H1 (cell line): ENCODE results near the gene GRIP1. TPM values are rescaled to one million over a fixed set of nuclear protein-coding genes. Genes with fewer than 3 reads are reported as not detected.

Experiments
- CTCF ChIA-PET: fragments of 300-600 bp; sonication (Branson Sonifier 250); formaldehyde crosslinking; loops from one replicate; lab custom pipeline; 2021; ENCODE audit not compliant: partially characterized antibody; lab: Charles Lee
- POLR2A ChIA-PET: fragments of 300-600 bp; sonication (Branson Sonifier 250); formaldehyde crosslinking; loops from one replicate; lab custom pipeline; 2021; ENCODE audit warnings: inconsistent platforms; ENCODE audit not compliant: partially characterized antibody; lab: Charles Lee
- DNase-seq, 2 experiments: peaks; one replicate each; pipeline versions ENCODE4 v3.0.0 to v3.0.0-alpha.2; 2010 to 2022; ENCODE audit warnings: low spot score in 2 of 2, low read depth in 1 of 2, mixed read lengths in 1 of 2
- FAIRE-seq: peaks from 2 replicates; lab custom pipeline; 2011; peaks lifted over from hg19 to GRCh38; lab: Jason Lieb, UNC
- H2AFZ ChIP-seq: 2 replicates; pipeline ENCODE4 v1.8.1; 2012; ENCODE audit warnings: low read length, inconsistent platforms
- H2AK5ac ChIP-seq: 2 replicates; pipeline ENCODE4 v1.6.1; 2013; ENCODE audit warnings: low read depth, low read length
- H2BK120ac ChIP-seq: replicated peaks from 2 replicates; pipeline ENCODE3; 2013; ENCODE audit warnings: low read depth, low read length, inconsistent platforms
- H2BK12ac ChIP-seq: 2 replicates; pipeline ENCODE4 v1.6.1; 2013; ENCODE audit warnings: low read depth, low read length
- H2BK15ac ChIP-seq: 2 replicates; pipeline ENCODE4 v1.6.1; 2013; ENCODE audit warnings: low read length
- H2BK20ac ChIP-seq: 2 replicates; pipeline ENCODE4 v1.6.1; 2013; ENCODE audit warnings: low read length
- H2BK5ac ChIP-seq: 2 replicates; pipeline ENCODE4 v1.6.1; 2013; ENCODE audit warnings: low read depth, low read length
- H3K14ac ChIP-seq: 2 replicates; pipeline ENCODE4 v1.6.1; 2013; ENCODE audit warnings: inconsistent platforms; ENCODE audit not compliant: insufficient read length
- H3K18ac ChIP-seq: 2 replicates; pipeline ENCODE4 v1.6.1; 2013; ENCODE audit warnings: low read length; ENCODE audit errors: extremely low read depth
- H3K23ac ChIP-seq: 2 replicates; pipeline ENCODE4 v1.6.1; 2013; ENCODE audit warnings: inconsistent platforms; ENCODE audit not compliant: insufficient read length
- H3K23me2 ChIP-seq: 2 replicates; pipeline ENCODE4 v1.6.1; 2013; ENCODE audit warnings: low read depth, low read length
- H3K27ac ChIP-seq: 2 replicates; pipeline ENCODE4 v1.6.1; 2011; ENCODE audit warnings: low read depth, low read length, inconsistent platforms
- H3K27me3 ChIP-seq, 4 experiments: replicated peaks in 1 of 4; 1 replicate in 1 of 4; 2 replicates in 3 of 4; pipeline versions ENCODE4 v1.6.1 to v1.8.1; 2011 to 2013; ENCODE audit warnings: low read length in 3 of 4, mild to moderate bottlenecking in 3 of 4, inconsistent platforms in 2 of 4, mixed read lengths in 2 of 4, moderate library complexity in 1 of 4; ENCODE audit not compliant: control insufficient read depth in 3 of 4, insufficient read depth in 3 of 4; ENCODE audit errors: extremely low read depth in 1 of 4
- H3K36me3 ChIP-seq, 4 experiments: 2 replicates each; pipeline versions ENCODE4 v1.6.1 to v1.8.1; 2011 to 2013; ENCODE audit warnings: mild to moderate bottlenecking in 4 of 4, low read length in 3 of 4, moderate library complexity in 2 of 4, control low read depth in 1 of 4, inconsistent platforms in 1 of 4; ENCODE audit not compliant: insufficient read depth in 4 of 4, control insufficient read depth in 2 of 4
- H3K4ac ChIP-seq: replicated peaks from 2 replicates; pipeline ENCODE3; 2013; ENCODE audit warnings: low read length, low read depth, mixed read lengths, inconsistent platforms; ENCODE audit not compliant: insufficient read length
- H3K4me1 ChIP-seq, 4 experiments: replicated peaks in 1 of 4; 1 replicate in 1 of 4; 2 replicates in 3 of 4; pipeline versions ENCODE4 v1.6.1 to v1.8.1; 2011 to 2013; ENCODE audit warnings: low read length in 3 of 4, inconsistent platforms in 2 of 4, mixed read lengths in 1 of 4; ENCODE audit not compliant: insufficient read depth in 4 of 4, control insufficient read depth in 3 of 4
- H3K4me2 ChIP-seq, 2 experiments: 2 replicates each; pipeline versions ENCODE4 v1.6.1 to v1.8.1; 2011 to 2013; ENCODE audit warnings: low read depth in 2 of 2, low read length in 2 of 2, control low read depth in 1 of 2, inconsistent platforms in 1 of 2, mild to moderate bottlenecking in 1 of 2; ENCODE audit not compliant: insufficient read depth in 1 of 2
- H3K4me3 ChIP-seq, 4 experiments: fragments of 200-600, 300-600 bp in 1 of 4; sonication (generic), shearing (Covaris generic), sonication (Bioruptor Twin) in 1 of 4; 2 replicates each; pipeline versions ENCODE4 v1.5.1 to v1.8.1; 2011 to 2016; ENCODE audit warnings: low read length in 4 of 4, low read depth in 3 of 4, control low read depth in 2 of 4, inconsistent platforms in 2 of 4, mild to moderate bottlenecking in 2 of 4, mixed read lengths in 1 of 4, moderate library complexity in 1 of 4; ENCODE audit not compliant: insufficient read depth in 2 of 4; ENCODE audit errors: extremely low read depth in 1 of 4
- H3K56ac ChIP-seq: replicated peaks from 2 replicates; pipeline ENCODE3; 2013; ENCODE audit warnings: low read depth, mild to moderate bottlenecking, mixed read lengths, low read length, inconsistent platforms; ENCODE audit not compliant: insufficient read length
- H3K79me1 ChIP-seq: 2 replicates; pipeline ENCODE4 v1.6.1; 2013; ENCODE audit warnings: low read depth, low read length, control low read depth
- H3K79me2 ChIP-seq, 2 experiments: 2 replicates each; pipeline versions ENCODE4 v1.6.1 to v1.8.1; 2012 to 2013; ENCODE audit warnings: low read length in 2 of 2, mild to moderate bottlenecking in 2 of 2, inconsistent platforms in 1 of 2; ENCODE audit not compliant: insufficient read depth in 2 of 2, control insufficient read depth in 1 of 2
- H3K9ac ChIP-seq, 4 experiments: replicated peaks in 1 of 4; 1 replicate in 1 of 4; 2 replicates in 3 of 4; pipeline versions ENCODE4 v1.6.1 to v1.8.1; 2011 to 2013; ENCODE audit warnings: low read depth in 3 of 4, low read length in 3 of 4, control low read depth in 2 of 4, mild to moderate bottlenecking in 2 of 4, moderate library complexity in 2 of 4, inconsistent platforms in 1 of 4; ENCODE audit errors: extremely low read depth in 1 of 4
- H3K9me3 ChIP-seq, 2 experiments: 2 replicates each; pipeline versions ENCODE4 v1.6.1 to v1.8.1; 2012 to 2013; ENCODE audit warnings: mild to moderate bottlenecking in 2 of 2, moderate library complexity in 2 of 2, control low read depth in 1 of 2, inconsistent platforms in 1 of 2, low read depth in 1 of 2, low read length in 1 of 2, mixed read lengths in 1 of 2; ENCODE audit not compliant: insufficient read depth in 2 of 2
- H4K20me1 ChIP-seq, 2 experiments: replicated peaks in 1 of 2; 2 replicates each; pipeline versions ENCODE3 to v1.8.1; 2011 to 2013; ENCODE audit warnings: inconsistent platforms in 2 of 2, low read length in 2 of 2, mild to moderate bottlenecking in 1 of 2; ENCODE audit not compliant: insufficient read depth in 2 of 2, control insufficient read depth in 1 of 2
- H4K5ac ChIP-seq: 2 replicates; pipeline ENCODE4 v1.6.1; 2013; ENCODE audit warnings: low read length, low read depth, mixed read lengths, inconsistent platforms; ENCODE audit not compliant: insufficient read length
- H4K8ac ChIP-seq: 2 replicates; pipeline ENCODE4 v1.8.0; 2013; ENCODE audit warnings: mild to moderate bottlenecking, moderate library complexity, low read length, inconsistent platforms; ENCODE audit not compliant: insufficient read depth; ENCODE audit errors: extremely low read depth
- H4K91ac ChIP-seq: replicated peaks from 2 replicates; pipeline ENCODE3; 2013; ENCODE audit warnings: low read length, mixed read lengths, inconsistent platforms; ENCODE audit not compliant: insufficient read length
- ASH2L ChIP-seq: fragments of 200-600, 300-600 bp; sonication (generic); IDR thresholded peaks from one replicate; pipeline ENCODE4 v1.7.1; 2017; ENCODE audit warnings: low read length
- BACH1 ChIP-seq: IDR thresholded peaks from 2 replicates; pipeline ENCODE4 v1.6.1; 2012; ENCODE audit warnings: low read length, improper control_type of control experiment
- BCL11A ChIP-seq, 2 experiments: IDR thresholded peaks; one replicate each; pipeline ENCODE4 v1.6.1; 2011; ENCODE audit warnings: low read depth in 2 of 2, low read length in 2 of 2, mild to moderate bottlenecking in 2 of 2
- CBX8 ChIP-seq: fragments of 300-800, 300-1000 bp; sonication (generic); IDR thresholded peaks from 2 replicates; pipeline ENCODE4 v1.7.1; 2016; ENCODE audit warnings: low read depth, low read length, borderline replicate concordance
- CHD1 ChIP-seq: IDR thresholded peaks from 2 replicates; pipeline ENCODE4 v1.6.1; 2012; ENCODE audit warnings: low read depth, low read length, improper control_type of control experiment
- CHD2 ChIP-seq: IDR thresholded peaks from 2 replicates; pipeline ENCODE4 v1.6.1; 2012; ENCODE audit warnings: low read length, improper control_type of control experiment
- FOSL1 ChIP-seq: IDR thresholded peaks from 2 replicates; pipeline ENCODE4 v1.6.1; 2011; ENCODE audit warnings: mild to moderate bottlenecking, low read depth, low read length, moderate library complexity; ENCODE audit not compliant: insufficient read depth
- GTF2F1 ChIP-seq: IDR thresholded peaks from 2 replicates; pipeline ENCODE4 v1.6.1; 2012; ENCODE audit warnings: low read depth, low read length, improper control_type of control experiment, borderline replicate concordance
- NRF1 ChIP-seq: IDR thresholded peaks from 2 replicates; pipeline ENCODE4 v1.6.1; 2011; ENCODE audit warnings: mild to moderate bottlenecking, low read depth, low read length, improper control_type of control experiment
- POU5F1 ChIP-seq: IDR thresholded peaks from 2 replicates; pipeline ENCODE4 v1.6.1; 2011; ENCODE audit warnings: low read depth, mild to moderate bottlenecking, low read length, moderate library complexity
- RAD21 ChIP-seq, 2 experiments: IDR thresholded peaks in 1 of 2; conservative IDR thresholded peaks in 1 of 2; 2 replicates each; pipeline ENCODE4 v1.6.1; 2011; ENCODE audit warnings: low read depth in 2 of 2, low read length in 2 of 2, improper control_type of control experiment in 1 of 2, inconsistent platforms in 1 of 2, mild to moderate bottlenecking in 1 of 2, moderate library complexity in 1 of 2
- SAP30 ChIP-seq: fragments of 300-600 bp; sonication (generic); IDR thresholded peaks from 2 replicates; pipeline ENCODE4 v1.7.1; 2012; ENCODE audit warnings: low read length, moderate library complexity, mild to moderate bottlenecking, inconsistent platforms; ENCODE audit not compliant: insufficient read depth, insufficient replicate concordance
- SIRT6 ChIP-seq: IDR thresholded peaks from one replicate; pipeline ENCODE4 v1.7.1; 2012; ENCODE audit warnings: low read length, inconsistent platforms
- TAF7 ChIP-seq: optimal IDR thresholded peaks from 2 replicates; pipeline ENCODE3; 2011; ENCODE audit warnings: low read depth, mild to moderate bottlenecking, inconsistent platforms, low read length, moderate library complexity, borderline replicate concordance
- TCF12 ChIP-seq: IDR thresholded peaks from 2 replicates; pipeline ENCODE4 v1.6.1; 2011; ENCODE audit warnings: low read depth, mild to moderate bottlenecking, low read length
- ZNF274 ChIP-seq: IDR thresholded peaks from 2 replicates; pipeline ENCODE4 v1.7.0; 2012; ENCODE audit warnings: low read length, borderline replicate concordance; ENCODE audit errors: extremely low read depth
- WGBS, 2 experiments: shearing (Covaris generic) in 1 of 2; methylation state at CpG; one replicate each; pipeline versions ENCODE4 v1.1.6 to v1.1.7; 2013 to 2015; ENCODE audit warnings: low lambda C conversion rate in 2 of 2, mixed read lengths in 2 of 2, inconsistent platforms in 1 of 2, low coverage in 1 of 2, missing lambda C conversion rate in 1 of 2; ENCODE audit not compliant: insufficient replicate concordance in 2 of 2, insufficient coverage in 1 of 2, insufficient read length in 1 of 2; ENCODE audit errors: extremely low coverage in 1 of 2, missing lambda C conversion rate in 1 of 2; 5-methylcytosine and 5-hydroxymethylcytosine counted together
- polyA plus RNA-seq, 7 experiments: library from polyadenylated mRNA; depleted of rRNA in 3 of 7; stranded (reverse) in 5 of 7; unstranded in 2 of 7; fragments of >200 nt in 5 of 7; fragments of 200-250 nt in 2 of 7; gene quantifications; 1 replicate in 5 of 7; 2 replicates in 1 of 7; 4 replicates in 1 of 7; pipeline versions ENCODE4 v1.2.1 to v1.2.3, GENCODE V29; 2011 to 2013; ENCODE audit warnings: missing spikeins in 2 of 7, mixed read lengths in 2 of 7
- total RNA-seq: library from RNA; stranded (reverse); fragmentation: NEBNext Ultra II Directional; extraction: Animal tissue kit (Norgen Biotek cat#: 25700); gene quantifications from 2 replicates; pipeline ENCODE4 v1.2.1, GENCODE V29; 2021

The GRIP1 gene
- total and polyA plus RNA-seq, 2 of the 8 experiments (the other 6 are each of a cell fraction or from before 2014, with no cell fraction given) = 4.5 to 27.3 TPM

- Histone ChIP-seq H4K20me1 (no peaks in the 10 kb centered on the region), H2BK5ac (no peak overlapping the region), H2BK15ac (no peak overlapping the region), H3K4me3 (no peak overlapping the region), H3K56ac (no peak overlapping the region), H2BK120ac (no peak overlapping the region), H2AFZ (no peak overlapping the region), H4K5ac (no peak overlapping the region), H3K23ac (no peak overlapping the region), H2BK12ac (no peak overlapping the region), H2AK5ac (no peak overlapping the region), H3K79me2 (no peaks in the 10 kb centered on the region), H2BK20ac (no peak overlapping the region), H3K9ac (no peak overlapping the region), H3K14ac (no peak overlapping the region), H3K9me3 (no peaks in the 10 kb centered on the region), H3K23me2 (no peaks in the 10 kb centered on the region), H3K18ac (no peak overlapping the region), H3K4me2 (no peak overlapping the region), H4K91ac (no peak overlapping the region), H3K27me3 (no peaks in the 10 kb centered on the region), H3K27ac (no peak overlapping the region), H4K8ac (no peak overlapping the region), H3K36me3 (no peaks in the 10 kb centered on the region), H3K4me1 (no peaks in the 10 kb centered on the region), H3K4ac (no peak overlapping the region), H3K79me1 (no peaks in the 10 kb centered on the region)
- 89% methylated on average over 2 of the region's 2 CpGs; no CpG with 5 or more reads in 1 of the 2 experiments for WGBS, 2 experiments
- ChIA-PET CTCF (interaction anchor here (0.9 to 1.8 kb wide), 3 partner anchors 17 to 204 kb away, joined by 3 to 6 read pairs (median 3); no protein-coding TSS in a partner anchor), POLR2A (no interaction called here)
- FAIRE-seq (no peak), DNase-seq (no peak)
- TF ChIP-seq FOSL1 (no peak), CBX8 (no peak), POU5F1 (no peak), GTF2F1 (no peak), SAP30 (no peak), BACH1 (no peak), SIRT6 (no peak), ASH2L (no peak), CHD2 (no peak), BCL11A (IDR thresholded peaks at IDR 0.05; ENCODE audit: low read depth in 2 of 2, low read length in 2 of 2) (no peak), CHD1 (no peak), TAF7 (no peak), ZNF274 (no peak), NRF1 (no peak), TCF12 (no peak), RAD21 (IDR thresholded peaks at IDR 0.05 in 1 of 2, conservative IDR thresholded peaks at IDR 0.05 in 1 of 2; ENCODE audit: low read depth in 2 of 2, low read length in 2 of 2) (no peak)
These were observed 290.4 kb downstream of the GRIP1 start for GRCh38 chr12:66388517-66388916.
